LHCN-M2 (cell line): Measurements from ENCODE around the gene ASS1. TPM values are rescaled to one million over a fixed set of nuclear protein-coding genes. Genes with fewer than 3 reads are reported as not detected.
"Not testable (repeated sequence)": the region's sequence is repeated elsewhere in the genome, so short reads cannot be mapped to it uniquely, and the experiment has no call there.

Source experiments
- DNase-seq: peaks from one replicate; pipeline ENCODE4 v3.0.0-alpha.2; 2012; ENCODE audit warnings: low read depth
- total RNA-seq: library from RNA; depleted of rRNA; stranded (reverse); fragments of >200 nt; gene quantifications from 2 replicates; pipeline ENCODE4 v1.2.3, GENCODE V29; 2014

The ASS1 gene
- total RNA-seq, 1 experiment from 2014 or later: 116 TPM

DNA sequence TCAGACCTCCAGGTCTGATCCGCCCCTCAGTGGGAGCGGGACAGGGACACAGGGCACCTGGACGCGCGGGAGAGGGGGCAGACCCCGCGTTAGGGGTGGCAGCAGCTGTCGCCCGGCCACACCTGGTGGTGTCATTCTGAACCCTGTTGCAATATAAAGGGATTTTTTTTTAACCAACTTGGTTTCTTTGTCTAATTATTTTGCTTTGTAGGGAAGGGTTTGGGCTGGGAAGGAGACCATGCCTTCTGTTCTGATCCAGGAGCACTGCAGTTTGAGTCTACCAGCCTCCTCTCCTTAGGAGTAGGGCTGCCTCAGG lies 10.9 kb upstream of the ASS1 start:
- no peak for DNase-seq

DNA sequence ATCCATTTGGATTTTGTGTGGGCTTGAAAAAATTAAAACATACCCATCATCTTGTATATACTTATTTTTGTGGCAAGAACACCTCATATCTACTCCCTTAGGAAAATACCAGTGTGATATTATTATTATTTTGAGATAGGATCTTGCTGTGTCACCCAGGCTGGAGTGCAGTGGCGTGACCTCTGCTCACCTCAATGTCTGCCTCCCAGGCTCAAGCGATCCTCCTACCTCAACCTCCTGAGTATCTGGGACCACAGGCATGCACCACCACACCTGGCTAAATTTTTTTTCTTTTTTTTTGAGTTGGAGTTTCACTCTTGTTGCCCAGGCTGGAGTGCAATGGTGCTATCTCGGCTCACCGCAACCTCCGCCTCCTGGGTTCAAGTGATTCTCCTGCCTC lies 10.1 kb upstream of the ASS1 start:
- DNase-seq: not testable (repeated sequence)

DNA sequence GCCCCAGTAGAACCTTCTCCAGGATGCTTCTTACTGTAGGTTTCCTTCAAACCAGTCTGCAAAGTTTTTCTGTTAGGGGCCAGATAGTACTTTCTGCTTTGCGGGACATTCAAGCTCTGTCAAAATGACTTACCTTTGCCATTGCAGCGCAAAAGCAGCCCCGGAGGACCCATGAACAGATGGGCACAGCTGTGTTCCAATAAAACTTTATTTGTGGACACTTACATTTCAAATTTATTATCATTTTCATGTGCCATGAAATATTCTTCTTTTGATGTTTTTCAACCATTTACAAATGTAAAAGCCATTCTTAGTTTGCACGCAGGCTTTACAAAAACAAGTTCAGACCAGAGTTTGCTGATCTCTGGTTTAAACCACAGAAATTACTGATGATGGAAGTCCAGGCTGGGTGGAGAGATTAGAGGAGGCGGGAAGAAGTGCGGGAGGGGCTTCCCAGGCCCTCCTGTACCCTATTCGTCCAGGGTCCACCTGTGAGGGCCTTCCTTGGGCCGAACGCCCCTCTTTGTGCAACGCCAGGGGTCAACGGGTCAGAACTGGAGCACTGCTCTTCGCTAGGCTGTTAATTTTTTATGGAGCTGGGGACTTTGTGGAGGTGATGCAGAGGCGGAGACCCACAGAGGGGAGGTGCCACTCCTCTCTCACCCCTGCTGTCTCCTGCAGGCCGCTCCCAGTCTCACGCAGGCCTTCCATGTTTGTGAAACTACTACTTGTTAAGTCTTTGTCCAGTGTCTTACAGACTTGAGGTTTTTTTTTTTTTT lies 7.6 kb upstream of the ASS1 start:
- DNase-seq: no peak

GRCh38 chr9:130438382-130438981 lies 6.3 kb upstream of the ASS1 start:
- DNase-seq: no peak

DNA sequence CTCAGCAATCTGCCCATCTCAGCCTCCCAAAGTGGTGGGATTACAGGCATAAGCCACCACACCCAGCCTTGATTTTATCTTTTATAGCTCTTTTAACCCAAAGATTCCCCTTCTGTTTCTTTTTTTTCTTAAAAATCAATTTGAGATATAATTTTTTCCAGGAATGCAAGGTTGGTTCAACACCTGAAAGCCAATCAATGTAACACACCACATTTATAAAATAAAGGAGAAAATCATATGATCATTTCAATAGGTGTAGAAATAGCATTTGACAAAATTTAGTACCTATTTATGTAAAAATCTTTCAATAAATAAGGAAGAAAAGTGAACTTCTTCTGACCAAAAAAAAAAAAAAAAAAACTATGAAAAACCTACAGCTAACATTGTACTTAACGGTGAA lies 3.7 kb upstream of the ASS1 start:
- no peak for DNase-seq

GRCh38 chr9:130442746-130443455 lies 1.9 kb upstream of the ASS1 start:
- DNase-seq: no peak

DNA sequence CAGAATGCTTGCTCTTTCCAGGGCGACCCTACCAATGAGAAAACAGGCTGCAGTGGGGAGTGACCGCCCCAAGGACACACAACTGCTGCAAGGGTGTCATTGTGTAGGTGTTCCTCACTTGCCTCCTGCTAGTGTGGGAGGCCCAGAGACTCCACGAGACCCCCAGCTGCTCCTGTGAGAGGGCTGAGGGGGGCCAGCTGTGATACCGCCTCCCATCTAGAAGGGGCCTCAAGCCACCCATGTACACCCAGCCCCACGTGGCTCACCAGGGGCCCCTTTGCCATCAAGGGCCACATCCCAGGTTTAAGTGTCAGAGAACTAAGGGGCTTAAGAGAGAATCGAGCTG lies 1.3 kb upstream of the ASS1 start:
- DNase-seq: no peak

- DNase-seq: no peak
These were observed 795 bp upstream of the ASS1 start for GRCh38 chr9:130443840-130444492.

DNA sequence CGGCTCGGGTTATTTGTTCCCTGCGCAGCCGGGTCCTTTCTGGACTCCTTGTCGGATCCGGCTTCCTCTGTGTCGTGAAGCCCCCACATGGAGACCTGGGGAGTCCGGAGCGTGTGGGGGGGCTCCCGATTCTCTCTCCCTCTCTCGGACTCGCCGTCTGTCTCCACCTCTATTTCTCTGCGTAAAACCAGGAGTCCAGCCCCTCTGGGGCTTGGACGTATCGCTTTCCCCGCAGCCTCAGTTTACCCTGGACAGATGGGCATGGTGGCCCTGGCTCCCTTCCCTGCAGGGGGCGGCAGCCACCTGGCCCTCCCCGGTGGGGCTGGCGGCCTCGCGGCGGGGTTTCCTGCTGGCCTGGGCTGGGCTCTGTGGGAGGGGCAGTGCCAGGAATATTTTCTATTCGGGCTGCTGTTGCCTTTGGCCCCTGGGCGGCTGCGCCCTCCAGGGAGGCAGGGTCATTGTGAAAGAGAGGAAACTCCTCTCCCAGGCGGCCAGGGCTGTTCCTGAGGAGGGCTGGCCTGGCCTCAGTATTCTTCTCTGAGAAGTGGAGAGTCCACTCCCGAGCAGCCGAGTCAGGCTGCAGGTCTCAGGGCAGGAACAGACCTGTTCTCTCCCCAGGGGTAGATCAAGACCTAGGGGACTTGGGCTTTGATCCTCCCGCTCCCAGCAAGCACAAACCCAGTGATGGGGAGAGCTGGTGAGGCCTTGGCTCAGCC lies 665 bp downstream of the ASS1 start:
- DNase-seq: no peak

DNA sequence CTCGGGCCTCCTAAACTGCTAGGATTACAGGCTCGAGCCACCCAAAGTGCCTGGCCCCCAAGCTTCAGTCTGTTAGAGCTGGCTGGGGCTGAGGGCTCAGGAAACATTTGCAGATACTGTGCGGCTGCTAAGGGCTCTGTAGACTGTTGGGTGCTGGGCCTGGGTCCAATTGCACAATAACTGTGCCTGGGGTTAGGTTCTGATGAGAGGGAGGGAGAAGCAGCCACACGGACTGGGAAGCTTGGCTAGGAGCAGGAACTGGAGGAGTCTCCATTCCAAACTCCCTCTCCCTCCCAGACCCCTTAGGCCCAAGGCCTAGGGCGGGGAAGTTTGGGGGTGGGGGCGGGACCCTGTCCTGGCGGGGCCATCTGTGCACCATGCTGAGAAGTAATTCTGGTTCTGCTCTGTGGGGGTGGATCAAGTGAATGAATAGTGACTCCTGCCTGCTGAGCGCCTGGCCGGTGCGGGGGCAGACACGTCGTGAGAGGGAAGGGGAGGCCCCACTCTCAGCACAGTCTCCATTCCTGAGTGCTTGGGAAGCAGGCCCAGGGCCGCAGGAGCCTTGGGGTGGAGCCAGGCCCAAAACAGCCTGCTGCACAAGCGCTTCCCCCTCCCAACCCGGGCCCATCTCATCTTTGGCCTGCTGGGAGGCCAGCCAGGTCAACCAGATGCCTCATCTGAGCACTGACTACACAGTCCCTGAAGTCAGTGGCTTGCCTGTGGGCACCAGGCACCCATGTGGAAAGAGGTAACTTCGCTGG lies 1.5 kb downstream of the ASS1 start:
- no peak for DNase-seq

- DNase-seq: no peak
These were observed 2.5 kb downstream of the ASS1 start for GRCh38 chr9:130447193-130447816.

DNA sequence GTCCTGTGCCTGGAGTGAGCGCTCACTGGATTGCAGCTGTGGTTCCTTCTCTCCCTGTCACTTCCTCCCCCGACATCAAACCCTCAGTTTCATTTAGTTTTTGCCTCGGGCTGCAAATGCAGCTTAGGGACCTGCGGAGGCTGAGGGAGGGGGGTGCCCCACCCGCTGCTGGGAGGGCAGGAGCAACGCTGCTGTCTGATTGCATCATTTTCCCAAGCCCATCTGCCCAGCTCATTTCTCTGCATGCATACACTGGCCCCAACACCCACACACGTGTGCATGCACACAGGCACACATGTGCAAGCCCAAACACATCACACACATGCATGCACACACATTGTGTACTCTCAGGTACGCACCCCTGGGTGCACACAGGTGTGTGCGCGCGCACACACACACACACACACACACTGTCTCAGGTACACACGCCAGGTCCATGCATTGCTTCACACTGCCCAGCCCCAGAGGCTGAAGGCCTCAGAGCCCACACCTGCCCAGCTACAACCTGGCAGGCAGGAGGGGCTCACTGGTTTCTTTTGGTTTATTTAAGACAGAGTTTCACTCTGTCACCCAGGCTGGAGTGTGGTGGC lies 3.4 kb downstream of the ASS1 start:
- DNase-seq: no peak

GRCh38 chr9:130448771-130449603 lies 4.2 kb downstream of the ASS1 start:
- DNase-seq: no peak

DNA sequence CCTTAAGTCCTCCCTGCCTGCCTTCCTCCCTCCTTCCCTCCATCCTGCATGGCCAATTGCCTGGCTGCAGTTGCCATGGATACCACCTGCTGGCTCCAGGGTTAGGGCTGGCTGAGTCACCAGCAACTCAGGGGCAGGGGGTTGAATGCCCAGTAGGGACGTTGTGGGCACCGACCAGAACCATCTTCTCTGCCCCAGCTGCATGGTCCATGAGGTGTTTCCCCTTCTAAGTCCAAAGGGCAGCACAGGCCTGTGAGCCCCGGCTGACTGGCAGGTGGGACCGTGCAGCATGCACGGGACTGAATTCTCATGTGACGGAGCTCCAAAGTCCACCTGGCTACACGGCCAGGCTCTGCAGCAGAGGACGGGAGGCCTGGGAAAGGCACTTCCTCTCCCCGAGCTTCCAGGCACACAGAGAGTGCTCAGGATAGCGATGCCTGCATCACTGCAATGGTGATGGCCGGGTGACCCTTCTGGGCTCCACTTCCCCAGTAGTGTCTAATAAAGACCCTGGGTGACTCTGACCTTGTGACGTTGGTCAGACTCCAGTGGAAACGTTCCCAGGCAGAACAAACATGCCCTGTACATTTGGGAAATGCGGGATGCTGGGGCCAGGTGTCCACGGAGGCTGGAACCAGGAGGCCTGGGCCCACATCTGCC lies 5.7 kb downstream of the ASS1 start:
- DNase-seq: no peak

- no peak for DNase-seq
These were observed 6.2 kb downstream of the ASS1 start for GRCh38 chr9:130451004-130451390.

DNA sequence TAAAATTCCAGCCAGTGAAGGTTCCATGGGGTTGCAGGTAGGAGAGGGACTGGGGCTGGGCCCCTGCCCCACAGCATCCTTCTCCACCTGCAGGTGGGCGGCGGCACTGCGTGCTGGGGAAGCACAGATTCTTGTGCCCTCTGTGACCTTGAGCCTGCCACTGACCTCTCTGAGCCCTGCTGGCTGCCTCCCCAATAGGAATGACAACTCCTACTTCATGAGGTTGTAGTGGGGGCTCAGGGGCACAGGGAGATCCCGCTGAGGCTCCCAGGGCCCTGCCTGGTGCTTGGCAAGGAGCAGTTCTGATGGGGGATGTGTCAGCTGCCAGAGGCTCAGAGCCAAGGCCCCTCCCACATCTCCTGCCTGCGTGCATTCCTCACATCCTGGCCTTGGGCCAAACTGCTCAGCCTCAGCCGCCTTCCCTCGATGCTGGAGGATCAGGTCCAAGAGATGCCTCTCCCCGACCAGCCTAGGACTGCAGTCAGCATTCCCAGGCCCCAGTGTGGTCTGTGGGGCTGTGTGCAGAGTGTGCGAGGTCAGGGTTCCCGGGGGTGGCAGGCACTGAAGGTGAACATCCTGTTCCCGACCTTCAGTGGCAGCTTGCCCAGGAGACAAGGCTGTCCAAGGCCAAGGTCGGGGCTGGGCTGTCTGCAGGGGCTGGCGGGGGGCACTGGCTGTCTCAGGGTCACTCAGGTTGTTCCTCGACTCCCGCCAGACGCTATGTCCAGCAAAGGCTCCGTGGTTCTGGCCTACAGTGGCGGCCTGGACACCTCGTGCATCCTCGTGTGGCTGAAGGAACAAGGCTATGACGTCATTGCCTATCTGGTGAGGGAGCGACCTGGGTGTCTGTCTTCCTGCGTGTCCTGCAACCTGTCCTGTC lies 7.0 kb downstream of the ASS1 start:
- peak; percentile 87 for DNase-seq

DNA sequence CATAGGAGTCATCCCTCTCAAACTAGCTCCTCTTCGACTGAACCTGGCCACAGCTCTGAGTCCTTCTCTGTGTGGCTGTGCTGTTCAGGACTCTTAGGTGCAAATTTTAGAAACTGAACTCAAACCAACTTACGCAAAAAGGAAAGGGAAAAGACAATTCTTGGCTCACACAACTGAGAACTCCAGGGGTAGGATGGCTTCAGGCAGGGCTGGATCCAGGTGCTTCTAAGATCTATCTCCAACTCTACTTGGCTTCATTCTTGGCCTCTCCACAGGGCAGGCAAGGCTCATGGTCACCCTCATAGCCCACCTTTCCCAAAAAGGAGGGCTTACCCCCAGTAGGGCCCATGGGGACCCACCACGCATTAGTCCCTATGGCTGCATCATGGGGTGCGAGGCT lies 8.1 kb downstream of the ASS1 start:
- DNase-seq: no peak

DNA sequence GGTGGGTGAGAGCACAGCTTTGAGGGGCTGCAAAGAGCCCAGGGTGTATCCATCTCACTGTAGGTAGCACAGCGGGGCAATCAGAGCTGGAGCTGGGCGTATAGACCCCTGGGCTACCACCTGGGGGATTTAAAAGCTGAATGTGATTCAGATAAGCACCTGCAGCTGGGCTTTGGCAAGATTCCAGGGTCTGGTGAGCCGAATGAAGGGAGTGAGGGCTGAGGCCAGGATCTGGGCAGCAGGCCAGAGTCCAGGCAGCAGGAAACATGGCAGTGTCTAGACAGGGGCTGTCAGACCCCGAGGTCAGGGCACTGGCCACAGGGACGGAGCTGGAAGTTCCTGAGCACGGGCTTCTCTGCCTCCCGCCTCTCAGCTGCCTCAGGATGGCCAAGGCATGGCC lies 8.7 kb downstream of the ASS1 start:
- DNase-seq: no peak
